Endothelial cell of umbilical vein (primary cell): Measurements from ENCODE around the gene ARHGEF10L. TPM values are rescaled to one million over a fixed set of nuclear protein-coding genes. Genes with fewer than 3 reads are reported as not detected.

Experiments
- BruUV-seq: library from RNA; stranded (reverse); fragments of 400-500 nt; replicated peaks from 2 replicates; lab custom pipeline; 2021; lab: Mats Ljungman, UMichigan
- CTCF ChIA-PET: fragments of 300-600, 350-600 bp; sonication (Branson Sonifier 250); formaldehyde crosslinking; loops from one replicate; lab custom pipeline; 2021; ENCODE audit warnings: antibody characterized with exemption, inconsistent platforms; lab: Charles Lee
- POLR2A ChIA-PET: fragments of 300-600, 350-600 bp; sonication (Branson Sonifier 250); formaldehyde crosslinking; loops from one replicate; lab custom pipeline; 2021; ENCODE audit warnings: antibody characterized with exemption, inconsistent platforms; lab: Charles Lee
- DNase-seq: peaks from one replicate; pipeline ENCODE4 v3.0.0-alpha.2; 2011; ENCODE audit warnings: low read depth, low spot score
- FAIRE-seq: peaks from 2 replicates; lab custom pipeline; 2011; peaks lifted over from hg19 to GRCh38; lab: Jason Lieb, UNC
- H2AFZ ChIP-seq: 2 replicates; pipeline ENCODE4 v1.6.0; 2012; ENCODE audit warnings: low read depth, low read length, control low read depth, inconsistent platforms
- H3K27ac ChIP-seq: 2 replicates; pipeline ENCODE4 v1.5.1; 2011; ENCODE audit warnings: low read depth, mild to moderate bottlenecking, control low read depth, low read length, moderate library complexity; ENCODE audit not compliant: insufficient read depth
- H3K27me3 ChIP-seq, 2 experiments: 2 replicates each; pipeline versions ENCODE4 v1.6.0 to v1.6.1; 2011; ENCODE audit warnings: low read length in 2 of 2, mixed read lengths in 1 of 2; ENCODE audit not compliant: control insufficient read depth in 2 of 2, insufficient read depth in 2 of 2
- H3K36me3 ChIP-seq, 2 experiments: 2 replicates in 1 of 2; 3 replicates in 1 of 2; pipeline ENCODE4 v1.5.1; 2011; ENCODE audit warnings: low read length in 2 of 2, mild to moderate bottlenecking in 1 of 2, moderate library complexity in 1 of 2; ENCODE audit not compliant: control insufficient read depth in 2 of 2, insufficient read depth in 2 of 2; ENCODE audit errors: extremely low read depth in 1 of 2
- H3K4me1 ChIP-seq: 3 replicates; pipeline ENCODE4 v1.5.1; 2011; ENCODE audit warnings: mild to moderate bottlenecking, low read length; ENCODE audit not compliant: control insufficient read depth, insufficient read depth; ENCODE audit errors: extremely low read depth
- H3K4me2 ChIP-seq: 2 replicates; pipeline ENCODE4 v1.6.1; 2011; ENCODE audit warnings: low read length, control low read depth, mixed read lengths; ENCODE audit not compliant: insufficient read depth
- H3K4me3 ChIP-seq, 3 experiments: fragments of 200-600 bp in 1 of 3; sonication (generic), shearing (Covaris generic) in 1 of 3; replicated peaks in 1 of 3; 2 replicates each; pipeline ENCODE4 v1.5.1; 2011 to 2016; ENCODE audit warnings: control low read depth in 3 of 3, low read length in 3 of 3, mild to moderate bottlenecking in 2 of 3, inconsistent platforms in 1 of 3, low read depth in 1 of 3, moderate library complexity in 1 of 3; ENCODE audit not compliant: insufficient read depth in 1 of 3
- H3K79me2 ChIP-seq: 2 replicates; pipeline ENCODE4 v1.6.0; 2012; ENCODE audit warnings: low read length, inconsistent platforms; ENCODE audit not compliant: control insufficient read depth, insufficient read depth
- H3K9ac ChIP-seq: replicated peaks from 2 replicates; pipeline ENCODE3; 2011; ENCODE audit warnings: low read length, control low read depth; ENCODE audit not compliant: insufficient read depth; ENCODE audit errors: extremely low read depth
- H3K9me1 ChIP-seq: replicated peaks from 3 replicates; pipeline ENCODE4 v1.6.0; 2011; ENCODE audit warnings: mild to moderate bottlenecking, low read length; ENCODE audit not compliant: control insufficient read depth, insufficient read depth; ENCODE audit errors: extremely low read depth
- H3K9me3 ChIP-seq: replicated peaks from 2 replicates; pipeline ENCODE4 v1.5.1; 2012; ENCODE audit warnings: low read length, inconsistent platforms; ENCODE audit not compliant: control insufficient read depth, insufficient read depth
- H4K20me1 ChIP-seq: replicated peaks from 2 replicates; pipeline ENCODE3; 2011; ENCODE audit warnings: mild to moderate bottlenecking, low read length; ENCODE audit not compliant: control insufficient read depth, insufficient read depth; ENCODE audit errors: extremely low read depth
- EZH2 ChIP-seq: IDR thresholded peaks from 2 replicates; pipeline ENCODE4 v1.6.1; 2012; ENCODE audit warnings: borderline replicate concordance, low read depth, mild to moderate bottlenecking, moderate library complexity, low read length, inconsistent platforms; ENCODE audit not compliant: severe bottlenecking
- FOS ChIP-seq: IDR thresholded peaks from 2 replicates; pipeline ENCODE4 v1.6.1; 2011; ENCODE audit warnings: mild to moderate bottlenecking, low read length, moderate library complexity, borderline replicate concordance; ENCODE audit not compliant: insufficient read depth
- GATA2 ChIP-seq: IDR thresholded peaks from 2 replicates; pipeline ENCODE4 v1.7.0; 2011; ENCODE audit warnings: low read depth, mild to moderate bottlenecking, moderate library complexity, mixed read lengths, low read length; ENCODE audit not compliant: insufficient read length, insufficient read depth
- JUN ChIP-seq: IDR thresholded peaks from 2 replicates; pipeline ENCODE4 v1.6.1; 2011; ENCODE audit warnings: borderline replicate concordance, low read depth; ENCODE audit not compliant: insufficient read length, insufficient read depth
- POLR2A ChIP-seq: IDR thresholded peaks from 2 replicates; pipeline ENCODE4 v1.6.1; 2012; ENCODE audit warnings: low read depth, mild to moderate bottlenecking, control low read depth, low read length
- POLR2AphosphoS5 ChIP-seq: IDR thresholded peaks from 2 replicates; pipeline ENCODE4 v1.6.1; 2012; ENCODE audit warnings: low read depth, mild to moderate bottlenecking, control low read depth, low read length, moderate library complexity; ENCODE audit not compliant: insufficient read depth
- dilution Hi-C: fragments of 300-500 bp; cut with MboI; formaldehyde crosslinking; loops from one replicate; pipeline ENCODE4 v1.15.0; 2019; ENCODE audit warnings: low sequenced_read_pairs; ENCODE audit not compliant: extremely low pct_ligation_motif_present
- intact Hi-C: fragments of 100-400 bp; cut with micrococcal nuclease; formaldehyde crosslinking; loops from one replicate; pipeline ENCODE4 v1.10.0; 2022
- polyA plus RNA-seq, 4 experiments: library from polyadenylated mRNA; depleted of rRNA in 3 of 4; stranded (reverse) in 3 of 4; unstranded in 1 of 4; fragments of >200 nt; gene quantifications; 2 replicates each; pipeline versions ENCODE4 v1.2.1 to v1.2.3, GENCODE V29; 2011 to 2012; ENCODE audit warnings: missing spikeins in 1 of 4
- total RNA-seq: library from RNA; stranded (reverse); gene quantifications from 2 replicates; pipeline ENCODE4 v1.2.3, GENCODE V29; 2021
- TF ChIP-seq, protein P1 (sequence below): IDR thresholded peaks from 2 replicates; pipeline ENCODE4 v1.6.1; 2011; ENCODE audit not compliant: insufficient read depth, insufficient read length

ARHGEF10L gene
- total and polyA plus RNA-seq, 2 donors (not counting 3 experiments of a cell fraction or from before 2014, with no cell fraction given), result 1.9 to 5.2 TPM

DNA sequence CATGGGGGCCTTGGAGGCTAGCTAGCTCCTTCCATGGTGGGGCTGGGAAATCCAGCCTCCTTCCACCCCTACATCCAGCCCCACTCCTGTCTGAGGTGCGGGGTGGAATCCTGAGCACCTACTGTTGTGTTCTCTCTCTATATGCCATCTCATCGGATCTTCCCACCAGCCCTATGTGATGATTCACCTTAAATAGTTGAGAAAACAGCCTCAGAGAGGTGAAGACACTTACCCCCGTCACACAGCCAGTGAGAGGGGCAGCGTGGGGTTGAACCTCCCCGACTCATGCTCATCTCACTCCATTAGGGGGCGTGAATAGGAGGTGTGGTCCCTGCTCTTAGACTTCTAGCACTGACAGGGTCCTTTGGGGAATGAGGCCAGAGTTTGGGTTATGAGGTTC lies 184.7 kb downstream of the ARHGEF10L start:
- CTCF ChIA-PET, result no interaction called here
- Histone ChIP-seq H3K36me3 (no peaks in the 10 kb centered on the region), H3K27me3 (no peaks in the 10 kb centered on the region)

GRCh38 chr1:17725084-17725719 lies 185.7 kb downstream of the ARHGEF10L start:
- H3K4me2 ChIP-seq, result no peak overlapping the region
- H3K9ac ChIP-seq, result no peak overlapping the region
- no peak for FAIRE-seq
- BruUV-seq, result no TSS peak
- intact Hi-C loops, result no loop called here
- dilution Hi-C loops, result no loop called here
- H3K4me3 ChIP-seq, result no peak overlapping the region
- no peaks in the 10 kb centered on the region for H3K36me3 ChIP-seq
- H3K27me3 ChIP-seq, result no peaks in the 10 kb centered on the region
- TF ChIP-seq JUN (no peak), EZH2 (no peak), POLR2A (no peak), POLR2AphosphoS5 (no peak), GATA2 (no peak), FOS (no peak)
- TF ChIP-seq, protein P1, sequence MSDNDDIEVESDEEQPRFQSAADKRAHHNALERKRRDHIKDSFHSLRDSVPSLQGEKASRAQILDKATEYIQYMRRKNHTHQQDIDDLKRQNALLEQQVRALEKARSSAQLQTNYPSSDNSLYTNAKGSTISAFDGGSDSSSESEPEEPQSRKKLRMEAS, result no peak
- H3K27ac ChIP-seq, result no peak overlapping the region
- DNase-seq, result no peak
- no peaks in the 10 kb centered on the region for H3K9me3 ChIP-seq
- no peaks in the 10 kb centered on the region for H3K4me1 ChIP-seq
- no peak overlapping the region for H2AFZ ChIP-seq
- no peaks in the 10 kb centered on the region for H3K9me1 ChIP-seq
- no peaks in the 10 kb centered on the region for H3K79me2 ChIP-seq
- ChIA-PET CTCF (no interaction called here), POLR2A (no interaction called here)
- no peaks in the 10 kb centered on the region for H4K20me1 ChIP-seq

More for the DNA sequence above, 184.7 kb downstream of the ARHGEF10L start:
- no TSS peak for BruUV-seq
- Histone ChIP-seq H2AFZ (no peak overlapping the region), H3K9ac (no peak overlapping the region), H3K9me1 (no peaks in the 10 kb centered on the region), H3K9me3 (no peaks in the 10 kb centered on the region), H3K79me2 (no peaks in the 10 kb centered on the region), H3K4me2 (no peak overlapping the region), H3K4me3 (no peak overlapping the region), H4K20me1 (no peaks in the 10 kb centered on the region), H3K4me1 (no peaks in the 10 kb centered on the region), H3K27ac (no peak overlapping the region)
- no peak for FAIRE-seq
- DNase-seq, result no peak
- dilution Hi-C loops, result no loop called here
- POLR2A ChIA-PET, result no interaction called here
- TF ChIP-seq GATA2, result no peak
- intact Hi-C loops, result no loop called here
